ENCODE measurements around the gene NACC2.

GRCh38 chr9:136013116-136013515 lies 82.0 kb downstream of the NACC2 start:
- TF ChIP-seq CTCF (IDR thresholded peaks at IDR 0.05) (no peak), POLR2A (IDR thresholded peaks at IDR 0.05) (no peak)

All from right lobe of liver (tissue), 4 donors.